Endothelial cell of umbilical vein (primary cell): ENCODE measurements around the gene FAM227B. TPM values are rescaled to one million over a fixed set of nuclear protein-coding genes. Genes with fewer than 3 reads are reported as not detected.
"Not testable (repeated sequence)": the region's sequence is repeated elsewhere in the genome, so short reads cannot be mapped to it uniquely, and the experiment has no call there.

Source experiments
- BruUV-seq: library from RNA; stranded (reverse); fragments of 400-500 nt; replicated peaks from 2 replicates; lab custom pipeline; 2021; lab: Mats Ljungman, UMichigan
- CTCF ChIA-PET: fragments of 300-600, 350-600 bp; sonication (Branson Sonifier 250); formaldehyde crosslinking; loops from one replicate; lab custom pipeline; 2021; ENCODE audit warnings: antibody characterized with exemption, inconsistent platforms; lab: Charles Lee
- POLR2A ChIA-PET: fragments of 300-600, 350-600 bp; sonication (Branson Sonifier 250); formaldehyde crosslinking; loops from one replicate; lab custom pipeline; 2021; ENCODE audit warnings: antibody characterized with exemption, inconsistent platforms; lab: Charles Lee
- DNase-seq: peaks from one replicate; pipeline ENCODE4 v3.0.0-alpha.2; 2011; ENCODE audit warnings: low read depth, low spot score
- FAIRE-seq: peaks from 2 replicates; lab custom pipeline; 2011; peaks lifted over from hg19 to GRCh38; lab: Jason Lieb, UNC
- H2AFZ ChIP-seq: 2 replicates; pipeline ENCODE4 v1.6.0; 2012; ENCODE audit warnings: low read depth, low read length, control low read depth, inconsistent platforms
- H3K27ac ChIP-seq: 2 replicates; pipeline ENCODE4 v1.5.1; 2011; ENCODE audit warnings: low read depth, mild to moderate bottlenecking, control low read depth, low read length, moderate library complexity; ENCODE audit not compliant: insufficient read depth
- H3K27me3 ChIP-seq, 2 experiments: 2 replicates each; pipeline versions ENCODE4 v1.6.0 to v1.6.1; 2011; ENCODE audit warnings: low read length in 2 of 2, mixed read lengths in 1 of 2; ENCODE audit not compliant: control insufficient read depth in 2 of 2, insufficient read depth in 2 of 2
- H3K36me3 ChIP-seq, 2 experiments: 2 replicates in 1 of 2; 3 replicates in 1 of 2; pipeline ENCODE4 v1.5.1; 2011; ENCODE audit warnings: low read length in 2 of 2, mild to moderate bottlenecking in 1 of 2, moderate library complexity in 1 of 2; ENCODE audit not compliant: control insufficient read depth in 2 of 2, insufficient read depth in 2 of 2; ENCODE audit errors: extremely low read depth in 1 of 2
- H3K4me1 ChIP-seq: 3 replicates; pipeline ENCODE4 v1.5.1; 2011; ENCODE audit warnings: mild to moderate bottlenecking, low read length; ENCODE audit not compliant: control insufficient read depth, insufficient read depth; ENCODE audit errors: extremely low read depth
- H3K4me2 ChIP-seq: 2 replicates; pipeline ENCODE4 v1.6.1; 2011; ENCODE audit warnings: low read length, control low read depth, mixed read lengths; ENCODE audit not compliant: insufficient read depth
- H3K4me3 ChIP-seq, 3 experiments: fragments of 200-600 bp in 1 of 3; sonication (generic), shearing (Covaris generic) in 1 of 3; replicated peaks in 1 of 3; 2 replicates each; pipeline ENCODE4 v1.5.1; 2011 to 2016; ENCODE audit warnings: control low read depth in 3 of 3, low read length in 3 of 3, mild to moderate bottlenecking in 2 of 3, inconsistent platforms in 1 of 3, low read depth in 1 of 3, moderate library complexity in 1 of 3; ENCODE audit not compliant: insufficient read depth in 1 of 3
- H3K79me2 ChIP-seq: 2 replicates; pipeline ENCODE4 v1.6.0; 2012; ENCODE audit warnings: low read length, inconsistent platforms; ENCODE audit not compliant: control insufficient read depth, insufficient read depth
- H3K9ac ChIP-seq: replicated peaks from 2 replicates; pipeline ENCODE3; 2011; ENCODE audit warnings: low read length, control low read depth; ENCODE audit not compliant: insufficient read depth; ENCODE audit errors: extremely low read depth
- H3K9me1 ChIP-seq: replicated peaks from 3 replicates; pipeline ENCODE4 v1.6.0; 2011; ENCODE audit warnings: mild to moderate bottlenecking, low read length; ENCODE audit not compliant: control insufficient read depth, insufficient read depth; ENCODE audit errors: extremely low read depth
- H3K9me3 ChIP-seq: replicated peaks from 2 replicates; pipeline ENCODE4 v1.5.1; 2012; ENCODE audit warnings: low read length, inconsistent platforms; ENCODE audit not compliant: control insufficient read depth, insufficient read depth
- H4K20me1 ChIP-seq: replicated peaks from 2 replicates; pipeline ENCODE3; 2011; ENCODE audit warnings: mild to moderate bottlenecking, low read length; ENCODE audit not compliant: control insufficient read depth, insufficient read depth; ENCODE audit errors: extremely low read depth
- EZH2 ChIP-seq: IDR thresholded peaks from 2 replicates; pipeline ENCODE4 v1.6.1; 2012; ENCODE audit warnings: borderline replicate concordance, low read depth, mild to moderate bottlenecking, moderate library complexity, low read length, inconsistent platforms; ENCODE audit not compliant: severe bottlenecking
- FOS ChIP-seq: IDR thresholded peaks from 2 replicates; pipeline ENCODE4 v1.6.1; 2011; ENCODE audit warnings: mild to moderate bottlenecking, low read length, moderate library complexity, borderline replicate concordance; ENCODE audit not compliant: insufficient read depth
- GATA2 ChIP-seq: IDR thresholded peaks from 2 replicates; pipeline ENCODE4 v1.7.0; 2011; ENCODE audit warnings: low read depth, mild to moderate bottlenecking, moderate library complexity, mixed read lengths, low read length; ENCODE audit not compliant: insufficient read length, insufficient read depth
- MYC ChIP-seq: IDR thresholded peaks from one replicate; pipeline ENCODE4 v1.6.1; 2011; ENCODE audit warnings: mild to moderate bottlenecking, low read depth, low read length
- POLR2A ChIP-seq: IDR thresholded peaks from 2 replicates; pipeline ENCODE4 v1.6.1; 2012; ENCODE audit warnings: low read depth, mild to moderate bottlenecking, control low read depth, low read length
- POLR2AphosphoS5 ChIP-seq: IDR thresholded peaks from 2 replicates; pipeline ENCODE4 v1.6.1; 2012; ENCODE audit warnings: low read depth, mild to moderate bottlenecking, control low read depth, low read length, moderate library complexity; ENCODE audit not compliant: insufficient read depth
- dilution Hi-C: fragments of 300-500 bp; cut with MboI; formaldehyde crosslinking; loops from one replicate; pipeline ENCODE4 v1.15.0; 2019; ENCODE audit warnings: low sequenced_read_pairs; ENCODE audit not compliant: extremely low pct_ligation_motif_present
- intact Hi-C: fragments of 100-400 bp; cut with micrococcal nuclease; formaldehyde crosslinking; loops from one replicate; pipeline ENCODE4 v1.10.0; 2022
- polyA plus RNA-seq, 4 experiments: library from polyadenylated mRNA; depleted of rRNA in 3 of 4; stranded (reverse) in 3 of 4; unstranded in 1 of 4; fragments of >200 nt; gene quantifications; 2 replicates each; pipeline versions ENCODE4 v1.2.1 to v1.2.3, GENCODE V29; 2011 to 2012; ENCODE audit warnings: missing spikeins in 1 of 4
- total RNA-seq: library from RNA; stranded (reverse); gene quantifications from 2 replicates; pipeline ENCODE4 v1.2.3, GENCODE V29; 2021
- TF ChIP-seq, protein P1 (sequence below): IDR thresholded peaks from 2 replicates; pipeline ENCODE4 v1.6.1; 2011; ENCODE audit not compliant: insufficient read depth, insufficient read length

The FAM227B gene
- total and polyA plus RNA-seq, 2 donors (not counting 3 experiments of a cell fraction or from before 2014, with no cell fraction given), result 1.5 to 1.8 TPM

DNA sequence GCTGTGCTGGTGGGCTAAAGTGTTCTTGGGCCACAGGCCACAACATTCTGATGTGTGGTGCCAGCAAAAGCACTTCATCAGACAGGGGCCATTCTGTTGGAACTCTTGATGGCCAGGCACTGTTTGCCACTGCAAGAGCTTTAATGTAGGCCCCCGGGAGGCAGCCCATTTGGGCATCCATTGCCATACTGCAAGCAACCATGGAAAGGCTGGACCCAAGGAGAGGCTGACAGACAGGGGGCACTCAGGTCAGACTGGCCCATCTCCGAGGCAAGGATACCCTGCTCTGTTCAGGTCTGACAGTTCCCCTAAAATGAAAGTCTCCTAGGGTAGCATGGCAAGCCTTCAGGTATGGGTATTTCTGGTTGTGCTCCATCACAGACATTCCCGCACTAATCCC, 64.2 kb downstream of the FAM227B start:
- H3K27ac ChIP-seq, result no peak overlapping the region
- DNase-seq (no peak), FAIRE-seq (no peak)
- H4K20me1 ChIP-seq, result no peaks in the 10 kb centered on the region
- H3K9ac ChIP-seq, result no peak overlapping the region
- no peak overlapping the region for H3K4me2 ChIP-seq
- no peaks in the 10 kb centered on the region for H3K9me3 ChIP-seq
- dilution Hi-C loops, result no loop called here
- H3K4me3 ChIP-seq, result no peak overlapping the region
- TF ChIP-seq, protein P1, sequence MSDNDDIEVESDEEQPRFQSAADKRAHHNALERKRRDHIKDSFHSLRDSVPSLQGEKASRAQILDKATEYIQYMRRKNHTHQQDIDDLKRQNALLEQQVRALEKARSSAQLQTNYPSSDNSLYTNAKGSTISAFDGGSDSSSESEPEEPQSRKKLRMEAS, result no peak
- TF ChIP-seq POLR2A (no peak), POLR2AphosphoS5 (no peak), MYC (no peak), GATA2 (no peak), FOS (no peak), EZH2 (no peak)
- BruUV-seq, result no TSS peak
- no peak overlapping the region for H2AFZ ChIP-seq
- ChIA-PET POLR2A (no interaction called here), CTCF (no interaction called here)
- H3K27me3 ChIP-seq, result no peaks in the 10 kb centered on the region
- H3K9me1 ChIP-seq, result no peaks in the 10 kb centered on the region
- intact Hi-C loops, result no loop called here
- no peaks in the 10 kb centered on the region for H3K79me2 ChIP-seq
- no peaks in the 10 kb centered on the region for H3K36me3 ChIP-seq
- H3K4me1 ChIP-seq, result no peaks in the 10 kb centered on the region

DNA sequence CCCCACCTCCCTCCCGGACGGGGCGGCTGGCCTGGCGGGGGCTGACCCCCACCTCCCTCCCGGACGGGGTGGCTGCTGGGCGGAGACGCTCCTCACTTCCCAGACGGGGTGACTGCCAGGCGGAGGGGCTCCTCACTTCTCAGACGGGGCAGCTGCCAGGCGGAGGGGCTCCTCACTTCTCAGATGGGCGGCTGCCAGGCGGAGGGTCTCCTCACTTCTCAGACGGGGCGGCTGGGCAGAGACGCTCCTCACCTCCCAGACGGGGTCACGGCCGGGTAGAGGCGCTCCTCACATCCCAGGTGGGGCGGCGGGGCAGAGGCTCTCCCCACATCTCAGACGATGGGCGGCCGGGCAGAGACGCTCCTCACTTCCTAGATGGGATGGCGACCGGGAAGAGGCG, 70.3 kb downstream of the FAM227B start:
- H3K27me3 ChIP-seq, BruUV-seq, FAIRE-seq, H4K20me1 ChIP-seq, DNase-seq, H3K9me3 ChIP-seq, CTCF ChIA-PET, H3K9me1 ChIP-seq, intact Hi-C loops, H3K4me1 ChIP-seq, H3K4me2 ChIP-seq, POLR2A ChIA-PET, H3K9ac ChIP-seq, dilution Hi-C loops, H3K79me2 ChIP-seq, H2AFZ ChIP-seq, H3K27ac ChIP-seq, H3K4me3 ChIP-seq, H3K36me3 ChIP-seq: not testable (repeated sequence)
